SK-N-MC (cell line): ENCODE measurements around the gene GALR2.

Experiments used
- EZH2 ChIP-seq: fragments of 200-600 bp; sonication (generic); IDR thresholded peaks from one replicate; pipeline ENCODE4 v1.6.1; 2017; ENCODE audit warnings: antibody characterized with exemption
- FOXP2 ChIP-seq: optimal IDR thresholded peaks from 2 replicates; pipeline ENCODE3; 2011; ENCODE audit warnings: mild to moderate bottlenecking, moderate library complexity; ENCODE audit not compliant: insufficient read depth; ENCODE audit errors: extremely low read length, control extremely low read depth
- POLR2AphosphoS5 ChIP-seq: IDR thresholded peaks from 2 replicates; pipeline ENCODE4 v1.6.1; 2012; ENCODE audit warnings: mild to moderate bottlenecking, low read depth, low read length, borderline replicate concordance

GRCh38 chr17:76090517-76091129, 16.0 kb downstream of the GALR2 start:
- no peak for TF ChIP-seq EZH2
- TF ChIP-seq POLR2AphosphoS5: no peak
- TF ChIP-seq FOXP2: no peak
